Right ventricle myocardium inferior (tissue), 1 donor: ENCODE data around the gene APBB2. TPM values are rescaled to one million over a fixed set of nuclear protein-coding genes. Genes with fewer than 3 reads are reported as not detected.

ENCODE experiments used
- ATAC-seq: fragments of 200-7000 bp; cut with Tn5 transposase; one replicate; pipeline ENCODE4 v1.9.1; 2020; ENCODE audit warnings: mild to moderate bottlenecking, moderate library complexity
- DNase-seq: peaks from one replicate; pipeline ENCODE4 v3.0.0; 2021; ENCODE audit errors: missing footprints
- intact Hi-C: fragments of 100-400 bp; cut with DNase I; formaldehyde crosslinking; loops from one replicate; pipeline ENCODE4 v1.11.0; 2022
- total RNA-seq: library from RNA; stranded (reverse); fragmentation: NEBNext Ultra II Directional; extraction: Animal tissue kit (Norgen Biotek cat#: 25700); gene quantifications from one replicate; pipeline ENCODE4 v1.2.1, GENCODE V29; 2021
- donor health status: DM: no; HTN: yes; CAD: no; lungs with severe emphysema.

APBB2 gene
- total RNA-seq, 1 donor from 2014 or later: 23.8 TPM

DNA sequence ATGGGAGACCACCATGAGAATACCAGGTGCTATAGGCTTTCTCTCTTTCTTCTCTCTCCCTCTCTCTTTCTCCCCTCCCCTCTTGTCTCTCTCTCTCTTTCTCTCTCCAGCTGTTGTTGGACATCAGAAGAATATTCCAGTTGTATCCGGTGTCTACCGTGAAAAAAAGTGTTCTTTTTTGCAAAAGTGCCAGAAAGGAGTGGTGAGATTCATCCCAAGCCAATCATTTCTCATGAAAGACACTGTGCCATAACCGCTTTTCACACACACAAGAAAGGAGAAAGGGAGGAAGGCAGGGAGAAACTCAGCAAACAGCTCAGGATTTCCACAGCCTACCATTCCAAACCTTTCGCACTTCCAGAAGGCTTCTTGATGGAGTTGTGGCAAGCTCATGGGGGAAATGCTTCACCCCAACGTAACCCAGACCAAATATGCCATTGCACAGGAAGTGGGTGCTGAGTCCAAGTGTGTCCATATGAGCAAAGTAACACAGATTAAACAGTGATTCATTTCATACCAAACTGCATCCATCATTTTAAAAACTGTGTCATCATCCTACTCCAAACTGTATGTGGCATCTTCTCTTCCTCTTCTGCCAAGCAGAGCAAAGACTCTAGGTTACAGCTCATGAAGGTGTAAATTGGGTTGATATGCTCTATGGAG is 224.0 kb downstream of the APBB2 start:
- DNase-seq: no peak
- no peak for ATAC-seq
- intact Hi-C loops: no loop called here

DNA sequence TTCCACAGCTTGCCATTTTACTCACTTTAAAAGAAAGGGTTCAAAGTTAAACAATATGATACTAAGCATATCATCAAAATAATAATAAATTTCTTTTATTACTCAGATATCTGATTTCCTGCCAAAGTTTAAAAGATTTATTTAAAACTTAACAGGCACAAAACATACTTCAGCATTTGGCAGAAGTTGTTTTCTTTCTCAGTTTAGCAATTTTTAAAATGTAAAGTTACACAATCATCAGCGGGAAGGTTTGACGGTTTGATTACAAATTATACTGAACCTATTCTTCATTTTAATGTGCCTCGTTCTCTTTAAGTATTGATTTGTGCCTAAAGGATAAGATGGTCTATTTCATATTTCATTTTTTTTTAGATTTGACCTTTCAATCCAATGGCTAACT is 227.2 kb downstream of the APBB2 start:
- no peak for DNase-seq
- ATAC-seq: no peak
- intact Hi-C loops: no loop called here

DNA sequence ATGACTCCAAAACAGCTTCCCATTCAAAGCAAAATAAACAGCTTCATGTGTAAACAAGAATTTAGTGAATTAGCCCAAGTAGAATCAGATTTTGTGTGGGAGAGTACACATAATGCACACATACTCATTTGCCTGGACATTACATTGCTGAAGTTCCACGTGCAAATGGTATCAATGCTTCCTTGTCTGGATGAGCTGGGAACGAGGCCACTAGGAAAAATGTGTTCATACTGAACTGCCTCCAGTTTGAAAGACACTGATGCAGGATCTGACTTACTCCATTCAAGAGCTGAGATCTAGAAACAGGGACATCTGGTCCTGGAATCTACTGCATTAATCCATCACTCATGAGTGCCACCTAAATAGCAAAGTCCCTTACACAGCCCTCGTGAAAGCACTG is 228.0 kb downstream of the APBB2 start:
- intact Hi-C loops: no loop called here
- no peak for DNase-seq
- ATAC-seq: no peak

DNA sequence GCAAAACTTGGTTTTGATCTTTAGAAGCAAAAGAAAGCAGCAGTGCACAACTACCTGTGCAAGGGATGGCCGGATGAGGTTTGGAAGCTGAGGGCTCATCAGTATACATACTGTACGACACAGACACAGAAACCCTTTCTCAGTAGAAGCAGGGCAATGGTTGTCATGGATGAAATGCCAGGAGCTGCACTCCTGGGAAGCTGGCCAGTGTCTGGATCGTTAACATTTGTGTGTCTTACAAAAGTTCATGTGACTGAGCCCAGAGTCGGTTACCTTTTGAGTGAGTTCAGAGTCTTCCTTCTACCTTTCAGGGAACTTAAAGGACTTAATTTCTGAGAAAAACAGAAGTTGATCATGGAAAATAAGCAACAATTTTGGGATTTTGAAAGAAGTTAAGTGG is 230.3 kb downstream of the APBB2 start:
- DNase-seq (no peak), ATAC-seq (peak; percentile 59)
- intact Hi-C loops: no loop called here

DNA sequence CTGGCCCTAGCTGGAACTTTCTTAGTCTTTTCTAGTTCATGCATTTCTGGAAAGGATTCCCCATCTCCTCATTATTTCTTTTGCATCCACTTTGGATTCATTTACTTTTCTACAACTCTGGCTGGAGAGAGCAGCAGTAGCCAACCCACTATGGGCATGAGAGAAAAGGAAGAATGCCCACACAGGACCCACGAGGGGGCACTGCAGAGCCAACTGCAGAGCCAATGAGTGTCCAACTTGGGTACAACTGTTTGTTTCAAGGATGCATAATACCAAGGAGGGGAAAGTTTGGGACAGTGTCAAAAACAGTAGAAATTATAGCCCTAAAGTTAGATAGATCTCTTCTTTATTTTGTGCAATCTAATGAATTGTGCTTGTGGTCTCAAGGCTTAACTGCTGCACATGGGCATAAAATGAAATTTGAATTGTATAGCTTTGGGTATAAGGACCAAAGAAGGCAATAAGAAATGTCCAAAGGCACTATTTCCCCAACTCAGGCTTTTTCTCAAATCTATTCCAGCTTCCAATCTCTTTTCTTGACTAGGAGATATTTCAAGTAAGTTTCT is 233.9 kb downstream of the APBB2 start:
- ATAC-seq (no peak), DNase-seq (no peak)
- intact Hi-C loops: no loop called here

DNA sequence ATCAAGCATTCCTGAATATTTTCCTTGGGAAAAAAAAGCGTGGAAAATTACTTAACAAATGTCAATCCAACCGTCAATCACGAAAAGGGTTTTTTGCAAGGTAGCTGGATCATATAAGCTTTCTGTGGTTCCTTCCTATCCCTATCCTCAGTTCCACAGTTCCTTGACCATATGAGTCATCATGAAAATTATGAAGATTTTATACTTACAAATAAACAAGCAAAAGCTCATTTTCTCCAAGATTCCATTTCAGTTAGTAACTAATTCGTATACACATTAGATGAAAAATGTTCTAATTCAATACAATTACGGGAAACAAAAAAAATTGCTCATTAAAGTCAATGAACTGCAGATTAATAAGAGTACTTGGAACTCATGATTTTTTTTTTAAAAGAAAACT is 235.8 kb downstream of the APBB2 start:
- intact Hi-C loops: loop anchor here (5.0 kb wide), 2 partner anchors 51 to 69 kb away; no protein-coding TSS in a partner anchor
- ATAC-seq: no peak
- no peak for DNase-seq

DNA sequence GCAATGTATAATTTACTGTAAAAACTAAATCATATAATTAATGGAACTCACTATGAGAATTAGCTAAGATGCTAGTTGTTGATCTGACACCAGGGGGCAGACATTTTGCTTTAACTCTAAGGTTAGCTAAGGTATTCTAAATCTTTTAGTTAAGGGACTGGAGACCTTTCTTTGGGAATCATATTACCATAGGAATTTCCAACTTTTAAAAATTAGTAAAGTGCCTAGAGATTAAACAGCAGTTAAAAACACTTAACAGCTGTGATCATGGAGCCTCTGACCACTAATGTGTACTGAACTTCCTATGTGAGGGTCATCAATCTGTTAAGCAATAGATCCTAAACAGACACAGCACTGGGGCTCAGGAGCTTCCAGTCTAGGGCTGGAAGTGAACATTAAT is 238.0 kb downstream of the APBB2 start:
- intact Hi-C loops: loop anchor here (1.0 to 5.0 kb wide), 3 partner anchors 49 to 238 kb away; partner anchors contain the start of gene APBB2
- DNase-seq (no peak), ATAC-seq (no peak)

DNA sequence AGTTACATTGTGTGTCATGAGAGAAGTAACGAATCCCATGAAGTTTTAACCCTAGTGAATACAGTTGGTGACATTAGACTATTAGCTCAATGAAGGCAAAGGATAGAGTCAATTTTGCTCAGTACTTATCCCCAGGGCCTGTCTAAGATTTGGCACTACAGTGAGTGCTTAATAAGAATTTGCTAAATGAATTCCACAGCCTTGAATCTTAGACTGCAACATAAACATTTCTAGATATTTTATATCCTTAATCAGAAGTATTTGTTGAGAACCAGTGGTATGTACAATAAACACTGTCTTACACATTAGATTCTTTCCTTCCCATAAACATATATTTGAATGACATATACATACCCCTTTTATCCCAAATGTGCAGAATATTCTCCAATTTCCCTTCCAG is 241.6 kb downstream of the APBB2 start:
- DNase-seq: no peak

DNA sequence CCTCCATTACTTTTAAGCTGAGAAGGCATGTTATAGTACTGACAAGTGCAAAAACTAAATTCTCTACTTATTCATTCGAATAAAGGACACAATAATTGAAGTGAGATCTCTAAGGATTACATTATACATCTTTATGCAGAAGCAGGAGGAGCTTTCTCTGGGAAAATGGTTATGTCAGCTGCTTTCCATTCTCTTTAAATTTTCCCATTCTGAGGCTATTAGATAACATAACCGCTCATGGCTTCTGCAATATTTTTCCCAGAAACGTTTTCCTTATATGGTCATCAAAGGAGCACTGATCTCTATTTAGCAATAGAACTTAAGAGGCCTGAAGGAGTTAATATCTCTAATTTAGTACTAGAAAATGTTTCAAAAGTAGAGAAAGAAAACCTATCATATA is 243.0 kb downstream of the APBB2 start:
- ATAC-seq: no peak
- intact Hi-C loops: no loop called here
- DNase-seq: no peak

More for the DNA sequence above, 241.6 kb downstream of the APBB2 start:
- intact Hi-C loops: no loop called here
- no peak for ATAC-seq

DNA sequence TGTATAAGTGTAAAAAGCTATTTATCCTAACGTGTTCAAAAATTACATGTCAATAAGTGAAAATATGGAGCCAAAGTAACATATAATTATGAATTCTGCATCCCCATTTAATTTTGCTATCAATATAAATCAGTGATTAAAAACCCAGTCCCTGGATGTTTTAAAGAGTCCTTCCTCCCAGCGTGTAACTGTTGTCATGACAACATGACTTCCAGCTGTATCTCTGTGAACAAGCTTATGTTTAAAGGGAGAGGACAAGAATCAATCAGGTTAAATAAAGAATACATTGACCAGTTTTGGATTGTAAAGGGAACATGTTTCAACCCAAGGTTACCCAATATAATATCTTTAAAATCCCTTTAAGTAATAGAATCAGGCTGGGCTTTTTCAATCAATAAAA is 244.8 kb downstream of the APBB2 start:
- intact Hi-C loops: loop anchor here (5.0 kb wide), 1 partner anchor 37 kb away; no protein-coding TSS in a partner anchor
- no peak for ATAC-seq

DNA sequence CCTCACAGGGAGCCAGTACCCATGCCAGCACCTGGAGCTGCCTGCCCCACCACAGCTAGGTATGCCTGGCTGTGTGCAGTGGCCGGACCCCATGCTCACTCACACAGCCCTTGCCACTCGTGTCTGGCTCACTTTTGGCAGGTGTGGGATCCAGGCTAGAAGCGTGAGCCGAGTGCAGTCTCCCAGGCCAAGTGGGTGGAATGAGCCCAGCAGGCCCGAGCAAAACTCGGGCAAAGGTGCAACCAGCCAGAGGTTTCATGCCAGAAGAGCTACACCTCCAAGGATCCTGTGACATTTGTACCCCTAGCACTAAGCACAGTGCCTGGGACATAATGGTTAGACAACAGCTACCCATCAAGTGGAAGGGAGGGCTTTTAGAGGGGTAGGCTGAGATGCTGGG is 246.8 kb downstream of the APBB2 start:
- no peak for ATAC-seq
- no peak for DNase-seq
- intact Hi-C loops: loop anchor here (5.0 kb wide), 1 partner anchor 35 kb away; no protein-coding TSS in a partner anchor

More for the DNA sequence above, 244.8 kb downstream of the APBB2 start:
- no peak for DNase-seq

DNA sequence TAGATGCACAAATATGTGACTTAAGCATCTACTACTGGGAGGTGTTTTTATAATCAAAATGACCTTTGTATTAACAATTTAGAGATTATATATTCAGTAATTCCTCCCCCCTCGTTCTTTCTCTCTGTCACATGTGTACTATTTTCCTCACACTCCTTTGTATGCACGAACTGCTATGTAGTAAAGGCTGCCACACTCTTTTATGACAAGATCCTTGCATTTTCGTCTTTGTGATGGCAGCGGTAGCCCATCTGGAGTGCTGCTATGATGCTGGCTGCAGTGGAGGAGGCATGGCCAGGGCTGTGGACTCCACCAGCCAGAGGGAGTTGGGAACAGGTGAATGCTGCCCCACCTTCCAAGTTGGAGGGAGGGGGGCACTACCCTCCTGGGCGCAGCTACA is 248.3 kb downstream of the APBB2 start:
- intact Hi-C loops: loop anchor here (5.0 kb wide), 1 partner anchor 34 kb away; no protein-coding TSS in a partner anchor
- ATAC-seq: no peak
- no peak for DNase-seq

DNA sequence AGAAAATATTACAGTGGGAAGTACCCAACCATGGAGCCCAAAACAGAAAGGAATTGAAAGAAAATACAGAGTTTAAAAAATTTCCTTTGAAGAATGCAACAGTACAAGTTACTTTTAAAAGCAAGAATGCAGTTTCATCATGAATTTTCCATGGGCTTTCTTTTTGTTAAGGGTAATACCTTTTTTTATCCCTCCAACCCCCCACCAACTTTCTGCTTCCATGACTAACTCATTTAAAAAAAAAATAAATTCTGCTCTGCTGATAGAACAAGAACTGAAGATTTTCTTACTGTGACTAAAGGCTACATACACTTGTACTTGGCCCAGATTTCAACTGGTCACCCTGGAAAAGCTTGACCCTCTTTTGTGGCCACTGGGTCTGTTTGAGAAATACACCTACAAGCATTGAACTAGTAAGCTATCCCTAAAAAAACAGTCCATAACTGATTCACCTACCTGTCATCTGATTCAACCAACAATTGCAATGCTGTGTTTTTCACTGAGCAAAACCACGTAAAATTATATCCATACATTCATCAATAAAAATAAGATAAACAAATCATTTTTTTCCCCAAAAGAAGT is 250.4 kb downstream of the APBB2 start:
- DNase-seq: no peak
- no peak for ATAC-seq
- intact Hi-C loops: no loop called here

DNA sequence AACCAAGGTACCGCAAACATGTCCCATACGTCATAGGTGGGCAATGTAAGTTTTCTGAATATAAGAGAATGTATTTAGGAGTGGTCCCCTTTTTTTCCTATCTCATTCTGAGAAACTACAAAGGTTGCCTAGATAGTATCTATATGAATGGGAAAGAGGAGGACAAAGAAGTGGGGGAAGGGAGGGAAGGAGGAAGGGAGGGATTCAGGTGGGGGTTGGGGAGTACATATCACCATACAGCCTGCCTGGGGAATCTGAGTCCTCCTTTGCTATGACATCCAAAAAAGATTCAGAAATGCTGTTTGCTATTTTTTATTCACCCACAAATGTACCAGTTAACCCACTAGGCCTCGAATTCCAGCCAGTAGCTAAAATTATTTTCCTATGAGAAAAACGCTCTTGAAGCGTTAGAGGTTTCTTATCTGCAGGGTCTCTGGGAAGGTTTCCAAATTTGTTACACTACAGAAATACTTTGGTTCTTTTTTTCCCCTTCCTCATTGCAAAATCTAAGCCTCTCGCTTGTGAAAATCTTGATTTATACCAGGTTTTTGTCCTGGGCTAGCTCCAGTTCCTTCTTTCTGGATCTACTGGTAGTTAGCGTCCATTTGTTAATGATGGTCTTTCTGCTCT is 251.7 kb downstream of the APBB2 start:
- DNase-seq: no peak
- ATAC-seq: peak; percentile 28
- intact Hi-C loops: no loop called here

DNA sequence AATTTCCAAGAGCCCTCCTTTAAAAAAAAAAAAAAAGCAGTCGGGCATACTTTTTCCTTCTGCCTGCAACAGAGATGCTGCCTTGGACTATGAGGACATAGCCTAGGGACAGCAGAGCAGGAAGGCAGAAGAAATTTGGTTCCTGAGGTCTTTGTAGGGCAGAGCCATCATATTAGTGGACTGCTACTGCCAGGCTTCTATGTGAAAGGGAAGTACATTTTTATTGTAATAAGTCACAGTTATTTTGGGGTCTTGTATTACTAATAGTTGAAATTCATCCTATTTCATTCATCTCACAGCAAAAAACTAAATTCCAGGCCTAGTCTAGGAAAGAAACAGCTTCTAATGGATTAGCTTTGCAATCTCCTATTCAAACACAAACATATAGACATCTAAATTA is 253.4 kb downstream of the APBB2 start:
- DNase-seq (no peak), ATAC-seq (no peak)
- intact Hi-C loops: no loop called here

DNA sequence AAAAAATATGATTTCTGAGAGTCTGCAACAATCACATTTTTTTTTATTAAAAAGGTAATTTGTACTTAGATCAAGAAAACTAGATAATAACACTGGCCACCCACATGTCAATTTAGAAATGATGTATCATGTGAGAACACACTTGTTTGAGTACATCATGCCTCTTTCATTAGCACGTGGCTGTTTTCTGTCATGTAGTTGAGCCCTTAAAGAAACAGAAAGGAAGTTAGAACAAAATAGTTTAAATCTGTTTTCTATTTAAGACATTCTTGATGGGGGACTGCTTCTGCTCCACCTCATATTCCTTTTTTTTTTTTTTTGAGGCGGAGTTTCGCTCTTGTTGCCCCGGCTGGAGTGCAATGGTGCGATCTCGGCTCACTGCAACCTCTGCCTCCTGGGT is 257.1 kb downstream of the APBB2 start:
- intact Hi-C loops: no loop called here
- ATAC-seq: no peak

DNA sequence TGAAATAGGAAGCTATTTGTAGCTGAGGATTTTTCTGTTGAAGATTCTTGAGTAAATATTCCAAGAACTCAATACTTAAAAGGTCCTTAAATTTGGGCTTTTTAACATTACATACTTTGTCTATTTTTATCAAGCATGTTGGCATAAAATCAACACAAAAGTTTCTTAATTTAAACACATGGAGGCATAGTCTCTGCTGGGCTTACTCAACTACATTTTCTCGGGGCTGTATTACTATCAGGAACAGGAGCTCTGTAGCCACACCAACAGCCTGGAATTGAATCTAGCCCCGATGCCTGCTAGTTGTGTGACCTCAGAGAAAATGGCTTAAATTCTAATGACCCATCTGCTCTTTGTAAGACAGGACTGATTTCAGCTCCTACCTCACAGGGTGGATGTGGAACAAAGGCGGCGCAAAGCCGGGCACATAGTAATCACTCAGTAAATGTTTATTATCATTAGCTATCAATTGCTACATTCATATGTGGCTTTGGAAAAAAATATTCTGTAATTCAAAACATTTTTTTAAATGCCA is 257.6 kb downstream of the APBB2 start:
- DNase-seq (no peak), ATAC-seq (no peak)
- intact Hi-C loops: no loop called here

More for the DNA sequence above, 257.1 kb downstream of the APBB2 start:
- DNase-seq: no peak

DNA sequence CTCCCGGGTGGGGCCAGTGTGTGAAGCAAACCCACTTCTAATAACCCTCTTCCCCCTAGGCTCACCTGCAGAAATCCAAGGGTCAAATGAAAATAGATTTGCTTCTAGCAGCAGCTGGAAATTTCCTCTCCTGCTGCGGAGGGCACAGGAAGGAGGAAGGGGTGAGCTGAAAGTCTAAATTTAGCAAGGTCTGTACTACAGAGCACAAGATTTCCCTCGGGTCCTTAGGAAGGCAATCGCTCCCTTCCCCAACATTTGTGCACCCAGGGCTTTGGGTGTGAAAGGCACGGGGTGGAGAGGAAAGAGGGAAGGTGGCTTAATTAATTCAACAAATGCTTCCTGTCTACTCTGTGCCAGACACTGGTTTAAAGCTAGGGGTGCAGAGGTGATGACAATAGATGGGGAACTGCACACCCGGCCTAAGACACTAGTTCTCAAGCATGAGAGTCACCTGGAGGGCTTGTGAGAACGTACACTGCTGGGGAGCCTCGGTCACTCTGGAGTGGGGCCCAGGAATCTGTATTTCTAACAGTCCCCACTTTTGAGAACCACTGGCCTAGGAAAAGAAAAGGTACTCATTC is 260.2 kb downstream of the APBB2 start:
- no peak for DNase-seq
- intact Hi-C loops: no loop called here

More for the DNA sequence above, 260.2 kb downstream of the APBB2 start:
- ATAC-seq: peak; percentile 71
